Loucy (cell line): ENCODE measurements around the gene PYROXD2.

ENCODE experiments used
- H2AFZ ChIP-seq: fragments of 200-600 bp; sonication (generic); 2 replicates; pipeline ENCODE4 v1.6.0; 2016; ENCODE audit warnings: antibody characterized with exemption, mild to moderate bottlenecking, low read length, moderate library complexity
- H3F3A ChIP-seq: fragments of 200-600 bp; 2 replicates; pipeline ENCODE4 v1.6.0; 2016; ENCODE audit warnings: antibody characterized with exemption, low read depth, mild to moderate bottlenecking
- H3K27me3 ChIP-seq: fragments of 200-600 bp; sonication (generic); 2 replicates; pipeline ENCODE4 v1.6.1; 2014; ENCODE audit warnings: low read length, mild to moderate bottlenecking; ENCODE audit not compliant: insufficient read depth, poor library complexity, severe bottlenecking
- H3K36me3 ChIP-seq: fragments of 200-600 bp; sonication (generic); 2 replicates; pipeline ENCODE4 v1.6.1; 2016; ENCODE audit warnings: low read length; ENCODE audit not compliant: insufficient read depth
- H3K4me1 ChIP-seq: fragments of 200-600 bp; sonication (generic); 2 replicates; pipeline ENCODE4 v1.5.1; 2014; ENCODE audit warnings: low read length, mild to moderate bottlenecking; ENCODE audit not compliant: insufficient read depth, poor library complexity, severe bottlenecking
- H3K4me2 ChIP-seq: fragments of 200-600 bp; sonication (generic); 2 replicates; pipeline ENCODE4 v1.6.0; 2014; ENCODE audit warnings: antibody characterized with exemption, low read length, low read depth, mild to moderate bottlenecking; ENCODE audit not compliant: poor library complexity, severe bottlenecking
- H3K4me3 ChIP-seq: fragments of 200-600 bp; sonication (generic); 2 replicates; pipeline ENCODE4 v1.5.1; 2014; ENCODE audit warnings: low read length, mild to moderate bottlenecking, mixed read lengths; ENCODE audit not compliant: poor library complexity, severe bottlenecking
- H3K79me2 ChIP-seq: fragments of 200-600 bp; sonication (generic); 2 replicates; pipeline ENCODE4 v1.6.1; 2014; ENCODE audit warnings: low read length; ENCODE audit not compliant: insufficient read depth
- H3K9ac ChIP-seq: fragments of 200-600 bp; sonication (generic); 2 replicates; pipeline ENCODE4 v1.6.0; 2014; ENCODE audit warnings: mild to moderate bottlenecking, low read depth, low read length, moderate library complexity; ENCODE audit not compliant: poor library complexity, severe bottlenecking
- H3K9me2 ChIP-seq: fragments of 200-600 bp; sonication (generic); replicated peaks from 2 replicates; pipeline ENCODE4 v1.6.1; 2016; ENCODE audit warnings: low read depth, low read length, mixed read lengths
- H3K9me3 ChIP-seq: fragments of 200-600 bp; sonication (generic); 2 replicates; pipeline ENCODE4 v1.6.1; 2014; ENCODE audit warnings: mild to moderate bottlenecking, antibody characterized with exemption, low read length, low read depth; ENCODE audit not compliant: insufficient read depth
- H4K20me1 ChIP-seq: fragments of 200-600 bp; sonication (generic); 2 replicates; pipeline ENCODE4 v1.6.0; 2014; ENCODE audit warnings: antibody characterized with exemption, low read length, mild to moderate bottlenecking; ENCODE audit not compliant: insufficient read depth, poor library complexity, severe bottlenecking
- CTCF ChIP-seq: fragments of 200-600 bp; sonication (generic); conservative IDR thresholded peaks from 2 replicates; pipeline ENCODE4 v1.5.1; 2014; ENCODE audit warnings: mild to moderate bottlenecking, antibody characterized with exemption, low read length
- EZH2phosphoT487 ChIP-seq: fragments of 200-600 bp; IDR thresholded peaks from 2 replicates; pipeline ENCODE4 v1.6.1; 2018; ENCODE audit warnings: antibody characterized with exemption, mild to moderate bottlenecking, moderate library complexity, borderline replicate concordance

The PYROXD2 gene

GRCh38 chr10:98396096-98397063, 18.6 kb downstream of the PYROXD2 start:
- no peak overlapping the region for H2AFZ ChIP-seq
- no peak overlapping the region for H3K4me2 ChIP-seq
- H3K4me1 ChIP-seq: no peaks in the 10 kb centered on the region
- H3K36me3 ChIP-seq: no peaks in the 10 kb centered on the region
- no peaks in the 10 kb centered on the region for H3K9me3 ChIP-seq
- H3K79me2 ChIP-seq: no peaks in the 10 kb centered on the region
- H3K27me3 ChIP-seq: no peaks in the 10 kb centered on the region
- TF ChIP-seq EZH2phosphoT487: no peak
- no peak for TF ChIP-seq CTCF
- no peaks in the 10 kb centered on the region for H3K9me2 ChIP-seq
- H3F3A ChIP-seq: no peaks in the 10 kb centered on the region
- no peak overlapping the region for H3K4me3 ChIP-seq
- H3K9ac ChIP-seq: no peak overlapping the region
- H4K20me1 ChIP-seq: no peaks in the 10 kb centered on the region

GRCh38 chr10:98394851-98395440, 20.0 kb downstream of the PYROXD2 start:
- H3K4me1 ChIP-seq: no peaks in the 10 kb centered on the region
- no peak overlapping the region for H2AFZ ChIP-seq

GRCh38 chr10:98391578-98391991, 23.4 kb downstream of the PYROXD2 start:
- Histone ChIP-seq H3K4me2 (peak overlapping the region; percentile 38), H3K9ac (no peak overlapping the region), H3K9me3 (no peaks in the 10 kb centered on the region), H3F3A (no peaks in the 10 kb centered on the region), H3K27me3 (no peaks in the 10 kb centered on the region), H3K4me1 (no peaks in the 10 kb centered on the region), H3K36me3 (no peaks in the 10 kb centered on the region), H3K4me3 (no peak overlapping the region), H4K20me1 (no peaks in the 10 kb centered on the region), H2AFZ (no peak overlapping the region), H3K79me2 (no peaks in the 10 kb centered on the region), H3K9me2 (no peaks in the 10 kb centered on the region)
- no peak for TF ChIP-seq CTCF
- TF ChIP-seq EZH2phosphoT487: no peak

More at GRCh38 chr10:98394851-98395440, 20.0 kb downstream of the PYROXD2 start:
- no peak overlapping the region for H3K4me3 ChIP-seq
- H3K27me3 ChIP-seq: no peaks in the 10 kb centered on the region
- H3K9ac ChIP-seq: no peak overlapping the region
- TF ChIP-seq CTCF: no peak
- no peak for TF ChIP-seq EZH2phosphoT487
- H4K20me1 ChIP-seq: no peaks in the 10 kb centered on the region
- H3K4me2 ChIP-seq: no peak overlapping the region
- no peaks in the 10 kb centered on the region for H3K9me3 ChIP-seq
- no peaks in the 10 kb centered on the region for H3F3A ChIP-seq
- H3K36me3 ChIP-seq: no peaks in the 10 kb centered on the region
- H3K9me2 ChIP-seq: no peaks in the 10 kb centered on the region
- no peaks in the 10 kb centered on the region for H3K79me2 ChIP-seq
